ENCODE data around the gene GRM8. TPM values are rescaled to one million over a fixed set of nuclear protein-coding genes. Genes with fewer than 3 reads are reported as not detected.

Gene GRM8
- total RNA-seq, 1 experiment from 2014 or later: 0.80 TPM

DNA sequence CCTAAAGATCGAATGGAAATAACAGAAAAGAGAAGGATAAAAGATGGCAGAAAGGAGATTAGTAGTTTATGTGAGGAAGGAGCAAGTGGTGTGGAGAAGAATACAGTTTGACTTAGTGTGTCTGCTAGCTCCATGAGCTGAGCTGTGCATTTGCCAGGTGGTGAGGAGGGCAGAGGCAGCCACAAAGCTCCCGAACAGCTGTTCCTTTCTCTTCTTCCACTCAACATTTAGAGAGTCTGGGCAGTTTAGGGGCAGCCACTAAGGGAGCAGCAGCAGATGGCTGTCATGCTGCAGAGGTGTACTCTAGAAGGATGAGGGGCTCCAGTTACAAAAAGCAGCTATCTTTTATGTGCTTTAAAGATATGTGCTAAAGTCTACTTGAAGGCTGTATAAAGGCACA is 674.4 kb downstream of the GRM8 start:
- Histone ChIP-seq H3K27ac (ENCODE audit: low read depth, low read length, poor library complexity, severe bottlenecking) (no peak overlapping the region), H3K4me3 (ENCODE audit: low read depth, low read length, poor library complexity, severe bottlenecking) (no peak overlapping the region), H3K4me1 (ENCODE audit: insufficient read depth, low read length, poor library complexity, severe bottlenecking) (no peaks in the 10 kb centered on the region), H3K9me3 (ENCODE audit: low read depth, low read length, poor library complexity, severe bottlenecking) (no peaks in the 10 kb centered on the region), H3K36me3 (ENCODE audit: insufficient read depth, low read length, poor library complexity, severe bottlenecking) (no peaks in the 10 kb centered on the region), H3K27me3 (replicated peaks; ENCODE audit: insufficient read depth, low read depth, low read length, poor library complexity) (no peaks in the 10 kb centered on the region)
- TF ChIP-seq EZH2 (IDR thresholded peaks at IDR 0.05; ENCODE audit: borderline replicate concordance, low read depth, low read length, poor library complexity, severe bottlenecking): no peak
- TF ChIP-seq, protein P1, sequence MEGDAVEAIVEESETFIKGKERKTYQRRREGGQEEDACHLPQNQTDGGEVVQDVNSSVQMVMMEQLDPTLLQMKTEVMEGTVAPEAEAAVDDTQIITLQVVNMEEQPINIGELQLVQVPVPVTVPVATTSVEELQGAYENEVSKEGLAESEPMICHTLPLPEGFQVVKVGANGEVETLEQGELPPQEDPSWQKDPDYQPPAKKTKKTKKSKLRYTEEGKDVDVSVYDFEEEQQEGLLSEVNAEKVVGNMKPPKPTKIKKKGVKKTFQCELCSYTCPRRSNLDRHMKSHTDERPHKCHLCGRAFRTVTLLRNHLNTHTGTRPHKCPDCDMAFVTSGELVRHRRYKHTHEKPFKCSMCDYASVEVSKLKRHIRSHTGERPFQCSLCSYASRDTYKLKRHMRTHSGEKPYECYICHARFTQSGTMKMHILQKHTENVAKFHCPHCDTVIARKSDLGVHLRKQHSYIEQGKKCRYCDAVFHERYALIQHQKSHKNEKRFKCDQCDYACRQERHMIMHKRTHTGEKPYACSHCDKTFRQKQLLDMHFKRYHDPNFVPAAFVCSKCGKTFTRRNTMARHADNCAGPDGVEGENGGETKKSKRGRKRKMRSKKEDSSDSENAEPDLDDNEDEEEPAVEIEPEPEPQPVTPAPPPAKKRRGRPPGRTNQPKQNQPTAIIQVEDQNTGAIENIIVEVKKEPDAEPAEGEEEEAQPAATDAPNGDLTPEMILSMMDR (conservative IDR thresholded peaks at IDR 0.05; ENCODE audit: low read depth, low read length): no peak
- DNase-seq (ENCODE audit: low spot score): no peak
- BruUV-seq (replicated peaks): no TSS peak
- ChIA-PET POLR2A (ENCODE audit: low non-redundant PET) (no interaction called here), CTCF (no interaction called here)
- intact Hi-C loops (cut with micrococcal nuclease; ENCODE audit: unreplicated experiment): no loop called here

DNA sequence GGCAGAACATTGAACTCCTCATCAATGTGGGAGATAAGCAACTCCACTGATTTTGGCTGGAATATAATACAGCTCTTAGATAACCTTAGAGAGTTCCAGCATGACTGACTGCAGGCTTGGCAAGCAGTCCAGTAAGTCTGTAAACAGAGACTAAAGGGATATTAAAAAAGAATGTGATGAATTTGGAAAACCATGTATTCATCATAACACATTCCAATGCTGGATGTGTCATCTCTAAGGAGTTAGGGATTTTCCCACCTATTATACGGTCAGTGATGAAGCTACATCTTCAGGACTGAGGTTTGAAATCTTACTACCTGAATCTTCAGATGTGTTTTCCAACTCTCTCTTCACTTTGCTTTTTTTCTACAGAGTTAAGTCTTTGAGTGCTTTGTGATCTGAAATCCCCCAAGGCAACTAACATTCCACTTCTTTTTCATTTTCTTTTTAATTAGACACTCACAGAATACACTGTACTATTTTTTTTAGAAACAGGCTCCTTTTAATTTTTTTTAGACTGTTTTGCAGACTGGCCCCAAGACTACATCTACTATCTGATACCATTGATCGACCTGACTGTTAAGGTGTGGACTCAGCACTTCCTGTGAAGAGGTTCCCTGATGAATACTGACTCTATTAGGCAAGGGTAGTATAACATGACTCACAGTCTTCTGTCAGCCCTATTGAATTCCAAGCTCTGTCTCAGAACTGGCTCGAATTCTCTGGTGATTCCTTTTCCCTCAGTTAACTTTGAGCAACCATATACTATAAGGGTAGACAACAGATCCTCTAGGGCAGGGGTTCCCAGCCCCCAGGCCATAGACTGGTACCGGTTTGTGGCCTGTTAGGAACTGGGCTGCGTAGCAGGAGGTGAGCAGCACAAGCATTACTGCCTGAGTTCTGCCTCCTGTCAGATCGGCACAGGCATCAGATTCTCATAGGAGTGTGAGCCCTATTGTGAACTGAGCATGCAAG is 678.2 kb downstream of the GRM8 start:
- CTCF ChIA-PET: no interaction called here
- intact Hi-C loops (cut with micrococcal nuclease; ENCODE audit: unreplicated experiment): no loop called here
- no peak overlapping the region for H3K4me3 ChIP-seq (ENCODE audit: low read depth, low read length, poor library complexity, severe bottlenecking)
- peaks cover 20% of the 10 kb centered on the region for H3K4me1 ChIP-seq (ENCODE audit: insufficient read depth, low read length, poor library complexity, severe bottlenecking)
- H3K27me3 ChIP-seq (replicated peaks; ENCODE audit: insufficient read depth, low read depth, low read length, poor library complexity): no peaks in the 10 kb centered on the region
- TF ChIP-seq EZH2 (IDR thresholded peaks at IDR 0.05; ENCODE audit: borderline replicate concordance, low read depth, low read length, poor library complexity, severe bottlenecking): no peak
- TF ChIP-seq, protein P1 (conservative IDR thresholded peaks at IDR 0.05; ENCODE audit: low read depth, low read length): no peak
- H3K36me3 ChIP-seq (ENCODE audit: insufficient read depth, low read length, poor library complexity, severe bottlenecking): no peaks in the 10 kb centered on the region
- no TSS peak for BruUV-seq (replicated peaks)
- peak; percentile 3 for DNase-seq (ENCODE audit: low spot score)
- POLR2A ChIA-PET (ENCODE audit: low non-redundant PET): no interaction called here
- H3K9me3 ChIP-seq (ENCODE audit: low read depth, low read length, poor library complexity, severe bottlenecking): no peaks in the 10 kb centered on the region
- H3K27ac ChIP-seq (ENCODE audit: low read depth, low read length, poor library complexity, severe bottlenecking): no peak overlapping the region

DNA sequence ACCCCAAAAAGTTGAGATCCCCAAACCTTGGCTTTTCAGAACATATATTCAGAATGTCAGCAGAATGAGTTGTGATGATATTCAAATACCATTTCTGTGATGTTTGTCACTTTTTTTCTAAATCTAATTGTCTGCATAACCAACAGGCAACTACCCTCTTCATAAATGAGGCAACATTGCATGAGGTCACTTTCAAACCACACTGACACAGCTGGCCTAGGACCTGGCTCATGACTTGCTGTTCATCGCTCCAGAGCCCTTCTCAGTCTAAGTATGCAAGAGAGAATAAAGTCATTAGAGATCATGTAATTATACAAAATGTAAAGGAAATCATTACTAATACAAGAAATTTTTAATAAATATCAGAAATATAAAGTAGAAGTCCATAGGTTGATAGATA is 681.9 kb downstream of the GRM8 start:
- H3K4me3 ChIP-seq (ENCODE audit: low read depth, low read length, poor library complexity, severe bottlenecking): no peak overlapping the region
- H3K27ac ChIP-seq (ENCODE audit: low read depth, low read length, poor library complexity, severe bottlenecking): no peak overlapping the region
- ChIA-PET POLR2A (ENCODE audit: low non-redundant PET) (no interaction called here), CTCF (no interaction called here)
- no TSS peak for BruUV-seq (replicated peaks)
- TF ChIP-seq, protein P1 (conservative IDR thresholded peaks at IDR 0.05; ENCODE audit: low read depth, low read length): no peak
- no peak for TF ChIP-seq EZH2 (IDR thresholded peaks at IDR 0.05; ENCODE audit: borderline replicate concordance, low read depth, low read length, poor library complexity, severe bottlenecking)
- DNase-seq (ENCODE audit: low spot score): peak; percentile 50
- no peaks in the 10 kb centered on the region for H3K9me3 ChIP-seq (ENCODE audit: low read depth, low read length, poor library complexity, severe bottlenecking)
- intact Hi-C loops (cut with micrococcal nuclease; ENCODE audit: unreplicated experiment): no loop called here
- peaks cover 36% of the 10 kb centered on the region for H3K4me1 ChIP-seq (ENCODE audit: insufficient read depth, low read length, poor library complexity, severe bottlenecking)
- H3K27me3 ChIP-seq (replicated peaks; ENCODE audit: insufficient read depth, low read depth, low read length, poor library complexity): no peaks in the 10 kb centered on the region
- H3K36me3 ChIP-seq (ENCODE audit: insufficient read depth, low read length, poor library complexity, severe bottlenecking): no peaks in the 10 kb centered on the region
